SK-N-SH (cell line): Measurements from ENCODE around the gene SWAP70. TPM values are rescaled to one million over a fixed set of nuclear protein-coding genes. Genes with fewer than 3 reads are reported as not detected.

ENCODE experiments used
- CTCF ChIA-PET: fragments of 300-600, 350-600 bp; formaldehyde crosslinking; extraction: SDS; loops from one replicate; lab custom pipeline; 2021; lab: Yijun Ruan, JAX
- POLR2A ChIA-PET: fragments of 350-600 bp; sonication (Branson Sonifier 250); formaldehyde crosslinking; extraction: SDS; loops from one replicate; lab custom pipeline; 2020; ENCODE audit warnings: antibody characterized with exemption, inconsistent platforms; lab: Yijun Ruan, JAX
- DNase-seq: peaks from one replicate; pipeline ENCODE4 v3.0.0; 2012
- H2AFZ ChIP-seq: fragments of 200-600 bp; sonication (generic); 2 replicates; pipeline ENCODE4 v1.8.1; 2016; ENCODE audit warnings: antibody characterized with exemption, mild to moderate bottlenecking, low read depth
- H3F3A ChIP-seq: fragments of 200-600 bp; sonication (generic); replicated peaks from 2 replicates; pipeline ENCODE3; 2016; ENCODE audit warnings: antibody characterized with exemption, mild to moderate bottlenecking; ENCODE audit not compliant: insufficient read depth
- H3K27ac ChIP-seq, 2 experiments: fragments of 200-500 bp in 1 of 2; fragments of 200-600 bp in 1 of 2; sonication (Bioruptor generic) in 1 of 2; sonication (generic), shearing (Covaris generic) in 1 of 2; 2 replicates each; pipeline versions ENCODE4 v1.5.1 to v1.6.1; 2014 to 2016; ENCODE audit warnings: low read depth in 2 of 2, inconsistent platforms in 1 of 2, low read length in 1 of 2, mild to moderate bottlenecking in 1 of 2, mixed read lengths in 1 of 2
- H3K27me3 ChIP-seq: fragments of 200-600 bp; sonication (generic), shearing (Covaris generic); 2 replicates; pipeline ENCODE4 v1.6.1; 2016; ENCODE audit warnings: mixed run types; ENCODE audit not compliant: insufficient read depth
- H3K36me3 ChIP-seq, 2 experiments: fragments of 200-500 bp in 1 of 2; fragments of 200-600 bp in 1 of 2; sonication (Bioruptor generic) in 1 of 2; sonication (generic) in 1 of 2; replicated peaks in 1 of 2; 2 replicates each; pipeline versions ENCODE3 to v1.5.1; 2014 to 2016; ENCODE audit warnings: low read length in 1 of 2, mild to moderate bottlenecking in 1 of 2; ENCODE audit not compliant: insufficient read depth in 2 of 2, control insufficient read depth in 1 of 2
- H3K4me1 ChIP-seq, 2 experiments: fragments of 200-500 bp in 1 of 2; fragments of 200-600 bp in 1 of 2; sonication (Bioruptor generic) in 1 of 2; sonication (generic), shearing (Covaris generic) in 1 of 2; 2 replicates each; pipeline versions ENCODE4 v1.5.1 to v1.6.1; 2014 to 2016; ENCODE audit warnings: low read depth in 1 of 2, low read length in 1 of 2, mixed run types in 1 of 2; ENCODE audit not compliant: insufficient read depth in 2 of 2, control insufficient read depth in 1 of 2
- H3K4me2 ChIP-seq: fragments of 200-600 bp; sonication (generic), shearing (Covaris generic); 2 replicates; pipeline ENCODE4 v1.6.1; 2017; ENCODE audit warnings: mixed run types
- H3K4me3 ChIP-seq, 2 experiments: fragments of 200-500 bp in 1 of 2; fragments of 200-600 bp in 1 of 2; sonication (Bioruptor generic) in 1 of 2; sonication (generic), shearing (Covaris generic) in 1 of 2; 2 replicates each; pipeline versions ENCODE4 v1.5.1 to v1.8.1; 2014 to 2016; ENCODE audit warnings: low read depth in 2 of 2, inconsistent platforms in 1 of 2, low read length in 1 of 2, mild to moderate bottlenecking in 1 of 2, mixed read lengths in 1 of 2, moderate library complexity in 1 of 2
- H3K79me2 ChIP-seq: fragments of 200-600 bp; sonication (generic); 2 replicates; pipeline ENCODE4 v1.8.1; 2017; ENCODE audit warnings: mild to moderate bottlenecking; ENCODE audit not compliant: insufficient read depth
- H3K9ac ChIP-seq: fragments of 200-600 bp; sonication (generic); 2 replicates; pipeline ENCODE4 v1.6.1; 2017; ENCODE audit warnings: mixed run types
- H3K9me2 ChIP-seq: fragments of 200-600 bp; sonication (generic); 2 replicates; pipeline ENCODE4 v1.6.1; 2017; ENCODE audit warnings: mixed run types
- H3K9me3 ChIP-seq: fragments of 200-600 bp; sonication (generic); 2 replicates; pipeline ENCODE4 v1.6.1; 2017; ENCODE audit warnings: mixed run types, mild to moderate bottlenecking, moderate library complexity
- H4K20me1 ChIP-seq: fragments of 200-600 bp; sonication (generic); 2 replicates; pipeline ENCODE4 v1.6.1; 2017; ENCODE audit warnings: mild to moderate bottlenecking, mixed run types; ENCODE audit not compliant: insufficient read depth
- EP300 ChIP-seq, 2 experiments: IDR thresholded peaks; 2 replicates each; pipeline versions ENCODE4 v1.4.0 to v1.6.1; 2012; ENCODE audit warnings: borderline replicate concordance in 1 of 2, low read depth in 1 of 2, low read length in 1 of 2
- EZH2phosphoT487 ChIP-seq: fragments of 200-600 bp; sonication (generic); IDR thresholded peaks from 2 replicates; pipeline ENCODE4 v1.6.1; 2017; ENCODE audit warnings: low read depth, mixed run types, mild to moderate bottlenecking, antibody characterized with exemption, moderate library complexity, borderline replicate concordance
- FOSL2 ChIP-seq: IDR thresholded peaks from 2 replicates; pipeline ENCODE4 v1.4.0; 2012; ENCODE audit warnings: low read depth, mild to moderate bottlenecking, moderate library complexity, borderline replicate concordance
- FOXJ3 ChIP-seq: sonication (generic); formaldehyde crosslinking; IDR thresholded peaks from 2 replicates; pipeline ENCODE4 v1.5.1; 2020; ENCODE audit warnings: mild to moderate bottlenecking, missing genetic modification reagents
- GATA2 ChIP-seq: sonication (generic); formaldehyde crosslinking; IDR thresholded peaks from 2 replicates; pipeline ENCODE4 v1.5.0; 2020; ENCODE audit warnings: mild to moderate bottlenecking, missing genetic modification reagents
- MEF2A ChIP-seq: IDR thresholded peaks from 2 replicates; pipeline ENCODE4 v1.4.0; 2012; ENCODE audit warnings: low read depth, borderline replicate concordance
- MXI1 ChIP-seq: IDR thresholded peaks from 2 replicates; pipeline ENCODE4 v1.6.1; 2012; ENCODE audit warnings: mild to moderate bottlenecking, low read depth, low read length, improper control_type of control experiment
- NRF1 ChIP-seq: IDR thresholded peaks from 2 replicates; pipeline ENCODE4 v1.6.1; 2012; ENCODE audit warnings: low read depth, mild to moderate bottlenecking, low read length
- POLR2AphosphoS5 ChIP-seq: IDR thresholded peaks from 2 replicates; pipeline ENCODE4 v1.6.1; 2012; ENCODE audit warnings: low read depth, low read length
- RAD21 ChIP-seq: IDR thresholded peaks from 2 replicates; pipeline ENCODE4 v1.6.1; 2012; ENCODE audit warnings: mild to moderate bottlenecking, low read length
- RCOR1 ChIP-seq: fragments of 150-350 bp; IDR thresholded peaks from 2 replicates; pipeline ENCODE4 v1.6.1; 2017; ENCODE audit warnings: antibody characterized with exemption, low read length
- RXRA ChIP-seq: IDR thresholded peaks from 2 replicates; pipeline ENCODE4 v1.4.0; 2012; ENCODE audit warnings: low read depth, mild to moderate bottlenecking, borderline replicate concordance
- TAF1 ChIP-seq: IDR thresholded peaks from 2 replicates; pipeline ENCODE4 v1.6.1; 2012; ENCODE audit warnings: low read depth, mild to moderate bottlenecking, low read length, moderate library complexity, borderline replicate concordance
- WGBS: methylation state at CpG from one replicate; pipeline ENCODE4 v1.1.6; 2017; ENCODE audit warnings: low lambda C conversion rate; 5-methylcytosine and 5-hydroxymethylcytosine counted together
- polyA plus RNA-seq, 3 experiments: library from polyadenylated mRNA; depleted of rRNA; stranded (reverse); fragments of >200 nt; gene quantifications; 2 replicates each; pipeline ENCODE4 v1.2.3, GENCODE V29; 2012
- TF ChIP-seq, protein P1 (sequence below): fragments of 150-350 bp; IDR thresholded peaks from 2 replicates; pipeline ENCODE4 v1.6.1; 2017; ENCODE audit warnings: antibody characterized with exemption, low read length, low read depth, borderline replicate concordance
- TF ChIP-seq, protein P2 (sequence below): IDR thresholded peaks from 2 replicates; pipeline ENCODE4 v1.4.0; 2012; ENCODE audit warnings: low read depth

Gene SWAP70
- polyA plus RNA-seq, 1 of the 3 experiments (the other 2 are of a cell fraction): 10.6 TPM

DNA sequence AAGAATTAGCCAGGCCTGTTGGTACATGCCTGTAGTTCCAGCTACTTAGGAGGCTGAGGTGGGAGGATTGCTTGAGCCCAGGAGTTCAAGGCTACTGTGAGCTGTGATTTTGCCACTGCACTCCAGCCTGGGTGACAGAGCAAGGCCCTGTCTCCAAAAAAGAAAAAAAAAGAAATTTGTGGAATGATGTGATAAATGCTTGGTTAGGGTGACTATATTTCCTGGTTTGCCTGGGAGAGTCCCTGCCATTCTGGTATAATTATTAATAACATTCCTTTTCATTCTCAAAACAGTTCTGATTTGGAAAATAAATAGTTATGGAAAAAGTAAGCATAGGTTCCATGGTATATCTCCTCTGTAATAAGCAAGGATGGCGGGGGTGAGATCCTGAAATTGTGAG, 74.8 kb downstream of the SWAP70 start:
- Histone ChIP-seq H3F3A (no peaks in the 10 kb centered on the region), H3K27ac (no peak overlapping the region), H3K9me2 (no peaks in the 10 kb centered on the region), H3K79me2 (no peaks in the 10 kb centered on the region; the same call in 1 of the 2 replicates), H3K4me2 (no peak overlapping the region), H3K4me1 (no peaks in the 10 kb centered on the region), H2AFZ (no peak overlapping the region), H4K20me1 (no peaks in the 10 kb centered on the region), H3K36me3 (peaks cover 29 to 69% of the 10 kb centered on the region in 2 experiments), H3K9me3 (no peaks in the 10 kb centered on the region), H3K4me3 (no peak overlapping the region), H3K9ac (no peak overlapping the region), H3K27me3 (no peaks in the 10 kb centered on the region)
- no peak for DNase-seq
- ChIA-PET POLR2A (no interaction called here), CTCF (interaction anchor here (1.2 to 2.9 kb wide), 2 partner anchors 10 to 569 kb away, joined by 4 to 15 read pairs; no protein-coding TSS in a partner anchor)
- TF ChIP-seq TAF1 (no peak), MXI1 (no peak), GATA2 (CRISPR knock-in tag) (no peak), NRF1 (no peak), RXRA (no peak), FOXJ3 (no peak), EP300 (IDR thresholded peaks at IDR 0.05; ENCODE audit: borderline replicate concordance in 1 of 2, low read depth in 1 of 2, low read length in 1 of 2) (no peak), EZH2phosphoT487 (no peak), MEF2A (no peak)
- TF ChIP-seq, protein P1, sequence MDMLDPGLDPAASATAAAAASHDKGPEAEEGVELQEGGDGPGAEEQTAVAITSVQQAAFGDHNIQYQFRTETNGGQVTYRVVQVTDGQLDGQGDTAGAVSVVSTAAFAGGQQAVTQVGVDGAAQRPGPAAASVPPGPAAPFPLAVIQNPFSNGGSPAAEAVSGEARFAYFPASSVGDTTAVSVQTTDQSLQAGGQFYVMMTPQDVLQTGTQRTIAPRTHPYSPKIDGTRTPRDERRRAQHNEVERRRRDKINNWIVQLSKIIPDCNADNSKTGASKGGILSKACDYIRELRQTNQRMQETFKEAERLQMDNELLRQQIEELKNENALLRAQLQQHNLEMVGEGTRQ: no peak
- 100% methylated on average over 1 of the region's 1 CpG for WGBS

DNA sequence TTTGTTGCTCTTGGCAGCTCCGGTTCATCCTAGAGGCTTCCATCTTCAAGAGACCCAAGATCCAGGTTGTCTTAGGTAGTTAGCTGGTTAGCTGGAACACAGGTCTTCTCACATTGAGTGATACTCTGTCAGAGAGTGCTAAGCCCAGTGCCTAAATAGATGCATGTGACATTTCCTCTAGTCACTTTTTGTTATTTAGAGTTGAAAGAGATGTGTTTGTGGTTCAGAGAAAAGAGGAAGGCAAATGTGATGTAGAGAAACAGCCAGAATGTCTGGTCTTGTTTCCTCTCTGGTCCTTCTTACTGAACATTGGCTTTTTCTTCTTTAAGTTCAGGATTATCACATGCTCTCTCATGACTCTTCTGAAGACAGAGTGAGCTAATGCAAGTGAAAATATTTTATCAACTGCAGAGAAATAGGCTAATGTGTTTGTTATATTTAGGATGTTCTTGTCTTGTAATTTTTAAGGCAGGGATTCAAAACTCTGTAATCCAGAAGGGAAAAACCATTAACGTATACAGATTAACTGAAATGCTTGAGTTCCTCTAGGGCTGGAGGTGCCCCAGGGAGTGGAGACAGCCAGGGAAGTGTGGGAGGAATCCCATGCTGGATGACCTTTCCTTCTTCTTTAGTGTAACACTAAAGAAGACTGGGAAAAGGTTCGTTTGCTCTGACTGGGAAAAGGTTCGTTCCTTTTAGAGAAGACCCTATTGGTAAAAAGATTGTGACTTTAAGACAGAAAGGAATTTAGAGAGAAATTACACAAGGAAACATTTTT, 75.4 kb downstream of the SWAP70 start:
- Histone ChIP-seq H3K36me3 (peaks cover 29 to 66% of the 10 kb centered on the region in 2 experiments), H3K9me3 (no peaks in the 10 kb centered on the region), H3K9me2 (no peaks in the 10 kb centered on the region), H4K20me1 (no peaks in the 10 kb centered on the region), H3K9ac (no peak overlapping the region), H3F3A (no peaks in the 10 kb centered on the region), H3K4me3 (no peak overlapping the region), H3K4me1 (no peaks in the 10 kb centered on the region), H2AFZ (no peak overlapping the region), H3K27ac (no peak overlapping the region), H3K4me2 (no peak overlapping the region), H3K79me2 (no peaks in the 10 kb centered on the region; the same call in 1 of the 2 replicates), H3K27me3 (no peaks in the 10 kb centered on the region)
- TF ChIP-seq RXRA: no peak
- no peak for TF ChIP-seq FOSL2
- TF ChIP-seq, protein P2, sequence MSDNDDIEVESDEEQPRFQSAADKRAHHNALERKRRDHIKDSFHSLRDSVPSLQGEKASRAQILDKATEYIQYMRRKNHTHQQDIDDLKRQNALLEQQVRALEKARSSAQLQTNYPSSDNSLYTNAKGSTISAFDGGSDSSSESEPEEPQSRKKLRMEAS: no peak
- no peak for TF ChIP-seq RAD21
- no peak for TF ChIP-seq EP300 (IDR thresholded peaks at IDR 0.05; ENCODE audit: borderline replicate concordance in 1 of 2, low read depth in 1 of 2, low read length in 1 of 2)
- TF ChIP-seq, protein P1: no peak
- TF ChIP-seq RCOR1: no peak
- no peak for TF ChIP-seq POLR2AphosphoS5
- DNase-seq: no peak
- 96% methylated on average over 4 of the region's 4 CpGs for WGBS
- POLR2A ChIA-PET: no interaction called here
- CTCF ChIA-PET: interaction anchor here (2.9 kb wide), 1 partner anchor 9 kb away, joined by 15 read pairs; no protein-coding TSS in a partner anchor
